Stomach (tissue), 9 donors: ENCODE results near the gene PDE4D. TPM values are rescaled to one million over a fixed set of nuclear protein-coding genes. Genes with fewer than 3 reads are reported as not detected.
"Not testable (repeated sequence)": the region's sequence is repeated elsewhere in the genome, so short reads cannot be mapped to it uniquely, and the experiment has no call there.

Source experiments
- DNase-seq, 2 donors: peaks; one replicate each; pipeline versions ENCODE4 v3.0.0 to v3.0.0-alpha.2; 2013 to 2019
- H3K27ac ChIP-seq, 5 donors: fragments of 200-600 bp in 4 of 5; sonication (generic) in 4 of 5; one replicate each; pipeline ENCODE4 v1.5.1; 2013 to 2019; ENCODE audit warnings: mild to moderate bottlenecking in 1 of 5, moderate library complexity in 1 of 5
- H3K27me3 ChIP-seq, 3 donors: fragments of 200-600 bp; sonication (generic); one replicate each; pipeline ENCODE4 v1.5.1; 2017 to 2019; ENCODE audit warnings: mixed run types in 1 of 3
- H3K36me3 ChIP-seq, 4 donors: fragments of 200-600 bp; sonication (generic); 1 replicate in 3 of 4; 2 replicates in 1 of 4; pipeline ENCODE4 v1.5.1; 2016 to 2019
- H3K4me1 ChIP-seq, 4 donors: fragments of 200-600 bp; sonication (generic); one replicate each; pipeline ENCODE4 v1.5.1; 2016 to 2019
- H3K4me3 ChIP-seq, 4 donors: fragments of 200-600 bp; sonication (generic) in 3 of 4; one replicate each; pipeline ENCODE4 v1.5.1; 2016 to 2019; ENCODE audit warnings: mild to moderate bottlenecking in 1 of 4
- H3K9me3 ChIP-seq, 4 donors: fragments of 200-600 bp; sonication (generic); one replicate each; pipeline ENCODE4 v1.5.1; 2016 to 2019
- CTCF ChIP-seq, 7 experiments: fragments of 450-650 bp in 4 of 7; fragments of 200-600 bp in 3 of 7; sonication (generic) in 3 of 7; IDR thresholded peaks; one replicate each; pipeline ENCODE4 v1.5.1; 2016 to 2019; ENCODE audit warnings: antibody characterized with exemption in 7 of 7, control low read depth in 2 of 7, mild to moderate bottlenecking in 1 of 7
- EP300 ChIP-seq: sonication (generic); formaldehyde crosslinking; IDR thresholded peaks from one replicate; pipeline ENCODE4 v1.6.1; 2017; ENCODE audit warnings: antibody characterized with exemption
- POLR2A ChIP-seq, 4 donors: fragments of 450-650 bp; IDR thresholded peaks; one replicate each; pipeline ENCODE4 v1.6.1; 2016; ENCODE audit warnings: antibody characterized with exemption in 4 of 4, control low read depth in 2 of 4, mild to moderate bottlenecking in 1 of 4, moderate library complexity in 1 of 4
- POLR2AphosphoS5 ChIP-seq, 3 donors: sonication (generic); formaldehyde crosslinking; IDR thresholded peaks; one replicate each; pipeline ENCODE4 v1.6.1; 2016; ENCODE audit warnings: antibody characterized with exemption in 3 of 3
- WGBS, 5 donors: extraction: QIAGEN DNeasy Blood & Tissue Kit in 3 of 5; methylation state at CpG; one replicate each; pipeline versions ENCODE4 v1.1.5 to v1.1.7; 2013 to 2018; 5-methylcytosine and 5-hydroxymethylcytosine counted together
- intact Hi-C: fragments of 100-400 bp; cut with DNase I; formaldehyde crosslinking; loops from one replicate; pipeline ENCODE4 v1.15.1; 2023; ENCODE audit warnings: low total_unique reads
- polyA plus RNA-seq, 3 donors: library from polyadenylated mRNA; stranded (reverse); fragments of 200-250 nt; gene quantifications; one replicate each; pipeline ENCODE4 v1.2.3, GENCODE V29; 2013
- total RNA-seq, 5 donors: library from RNA; depleted of rRNA; stranded (reverse); fragments of >200 nt; gene quantifications; one replicate each; pipeline versions ENCODE4 v1.1.0 to v1.2.3, GENCODE V29; 2014 to 2016
- donor health status: healthy with polysubstance abuse.
- donor health status: Bipolar disorder and iron deficiency.
- donor health status: healthy.

PDE4D gene
- total and polyA plus RNA-seq, 8 donors: 3.1 to 147 (median 97.3) TPM

DNA sequence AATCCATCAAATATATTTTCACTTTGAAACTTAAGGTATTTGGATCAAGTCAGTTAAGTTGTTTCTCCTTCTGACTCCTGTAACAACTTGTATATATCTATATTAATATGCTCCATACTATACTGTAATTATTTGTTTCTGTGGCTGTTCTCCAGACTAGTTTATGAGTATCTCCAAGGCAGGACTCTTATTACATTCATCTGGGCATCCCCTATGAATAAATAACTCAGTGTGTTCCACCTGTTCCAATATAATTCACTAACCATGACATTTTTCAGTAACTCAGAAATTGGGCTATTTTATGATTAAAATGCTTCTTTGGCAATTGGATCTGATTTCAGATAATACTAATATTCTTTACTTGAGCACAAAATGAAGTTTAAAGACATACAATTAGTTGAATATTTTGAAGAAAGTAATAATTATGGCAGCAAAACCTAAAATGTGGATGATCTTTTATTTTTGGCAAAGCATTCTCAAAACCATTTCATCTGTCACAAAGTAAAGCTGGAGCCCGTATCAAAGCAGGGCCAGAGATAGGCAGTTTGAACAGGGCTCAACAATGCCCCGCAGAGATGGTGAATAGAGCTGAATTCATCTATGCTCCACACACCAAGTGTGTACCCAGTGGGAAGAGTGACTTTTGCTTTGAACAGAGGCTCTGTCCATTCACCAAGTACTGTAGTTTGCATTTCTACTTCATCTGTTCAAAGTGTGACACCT lies 314.3 kb downstream of the PDE4D start:
- intact Hi-C loops: no loop called here
- H3K4me1 ChIP-seq: peaks cover 0 to 21% (median 8%) of the 10 kb centered on the region in 4 donors
- DNase-seq: no peak
- H3K27me3 ChIP-seq: no peaks in the 10 kb centered on the region
- no peak overlapping the region for H3K4me3 ChIP-seq
- no peaks in the 10 kb centered on the region for H3K36me3 ChIP-seq
- no peaks in the 10 kb centered on the region for H3K9me3 ChIP-seq
- no peak overlapping the region for H3K27ac ChIP-seq
- TF ChIP-seq EP300 (no peak), POLR2A (IDR thresholded peaks at IDR 0.05) (no peak), POLR2AphosphoS5 (IDR thresholded peaks at IDR 0.05) (no peak), CTCF (IDR thresholded peaks at IDR 0.05) (no peak)
- WGBS, 5 donors: 90 to 97% (median 94%) methylated on average over 2 of the region's 2 CpGs

DNA sequence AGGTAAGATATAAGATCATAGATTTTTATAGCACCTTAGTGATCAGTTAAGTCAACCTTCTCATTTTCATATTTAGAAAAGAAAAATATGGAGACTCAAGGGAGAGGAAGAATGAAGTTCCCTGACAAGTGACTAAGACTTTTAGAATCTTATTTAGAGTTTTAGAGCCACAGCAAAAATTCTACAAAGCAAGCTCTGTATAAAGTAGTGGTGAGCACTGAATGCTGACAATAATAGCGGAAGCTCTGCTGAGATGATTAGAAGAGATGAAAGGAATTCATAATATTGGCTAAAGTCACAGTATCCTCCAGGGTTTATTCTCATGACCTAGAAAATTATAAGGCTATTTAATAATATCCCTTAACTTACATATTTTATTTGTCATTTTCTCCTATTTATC lies 316.0 kb downstream of the PDE4D start:
- no peaks in the 10 kb centered on the region for H3K27me3 ChIP-seq
- H3K4me3 ChIP-seq: no peak overlapping the region
- H3K9me3 ChIP-seq: no peaks in the 10 kb centered on the region
- no peak for DNase-seq
- no peak overlapping the region for H3K27ac ChIP-seq
- intact Hi-C loops: no loop called here
- no peaks in the 10 kb centered on the region for H3K36me3 ChIP-seq
- 86 to 100% (median 93%) methylated on average over 1 of the region's 1 CpG for WGBS, 5 donors
- TF ChIP-seq EP300 (no peak), POLR2A (IDR thresholded peaks at IDR 0.05) (no peak), POLR2AphosphoS5 (IDR thresholded peaks at IDR 0.05) (no peak), CTCF (IDR thresholded peaks at IDR 0.05) (no peak)
- H3K4me1 ChIP-seq: peaks cover 0 to 3% (median 0%) of the 10 kb centered on the region in 4 donors

- H3K4me3 ChIP-seq: no peak overlapping the region
- no peak for DNase-seq
- no peak overlapping the region for H3K27ac ChIP-seq
- peaks cover 0 to 3% (median 0%) of the 10 kb centered on the region in 4 donors for H3K4me1 ChIP-seq
- 75 to 88% (median 85%) methylated on average over 3 of the region's 3 CpGs for WGBS, 5 donors
- intact Hi-C loops: no loop called here
- TF ChIP-seq POLR2A (IDR thresholded peaks at IDR 0.05) (no peak), POLR2AphosphoS5 (IDR thresholded peaks at IDR 0.05) (no peak), EP300 (no peak), CTCF (IDR thresholded peaks at IDR 0.05) (no peak)
- H3K9me3 ChIP-seq: no peaks in the 10 kb centered on the region
- no peaks in the 10 kb centered on the region for H3K27me3 ChIP-seq
- no peaks in the 10 kb centered on the region for H3K36me3 ChIP-seq
Observed at GRCh38 chr5:59575648-59576445, 317.7 kb downstream of the PDE4D start.

- WGBS, 5 donors: 90 to 95% (median 94%) methylated on average over 5 of the region's 5 CpGs
- H3K27me3 ChIP-seq, H3K9me3 ChIP-seq, H3K4me1 ChIP-seq, H3K4me3 ChIP-seq, DNase-seq, H3K36me3 ChIP-seq, intact Hi-C loops, H3K27ac ChIP-seq: not testable (repeated sequence)
Observed at GRCh38 chr5:59573509-59573908, 320.0 kb downstream of the PDE4D start.
